ENCODE measurements around the gene CDH13.

Gene CDH13

DNA sequence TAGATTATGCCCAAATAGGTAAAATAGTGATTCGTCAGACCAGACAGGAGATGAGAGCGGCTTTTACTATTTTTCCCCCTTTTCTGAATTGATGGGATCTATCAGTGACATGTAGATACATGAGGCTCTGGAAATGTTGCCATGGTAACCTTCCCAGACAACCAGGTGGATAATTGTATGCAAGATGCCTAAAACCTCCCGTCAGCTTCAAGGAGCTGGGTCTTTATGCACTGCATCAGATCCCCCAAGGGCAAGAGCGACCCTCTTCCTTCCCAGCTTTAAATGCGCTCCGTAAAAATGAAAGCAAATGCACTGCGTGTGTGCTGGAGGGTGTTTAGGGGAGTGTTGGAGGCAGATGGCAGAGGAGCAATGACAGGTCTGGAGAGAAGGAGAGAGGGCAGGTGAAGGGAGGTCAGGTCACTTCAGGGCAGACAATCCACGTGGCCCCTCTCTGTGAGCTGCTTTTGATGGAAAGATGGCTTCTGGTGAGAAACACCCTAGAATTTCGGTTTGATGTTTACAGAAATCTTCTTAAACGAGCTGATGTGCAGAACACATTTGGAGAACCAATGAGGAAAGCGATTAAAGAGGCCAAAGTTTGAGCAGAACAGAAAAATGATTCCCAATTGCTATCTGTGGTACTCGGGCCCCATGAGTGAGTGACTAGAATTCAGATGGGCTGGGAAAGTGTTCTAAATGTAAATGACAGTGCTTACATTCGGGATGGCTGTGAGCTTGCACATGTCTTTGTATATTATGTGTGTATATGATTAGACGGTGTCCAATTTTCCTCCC, 719.3 kb downstream of the CDH13 start:
- no peak for DNase-seq (ENCODE audit: low read depth in 2 of 2)

DNA sequence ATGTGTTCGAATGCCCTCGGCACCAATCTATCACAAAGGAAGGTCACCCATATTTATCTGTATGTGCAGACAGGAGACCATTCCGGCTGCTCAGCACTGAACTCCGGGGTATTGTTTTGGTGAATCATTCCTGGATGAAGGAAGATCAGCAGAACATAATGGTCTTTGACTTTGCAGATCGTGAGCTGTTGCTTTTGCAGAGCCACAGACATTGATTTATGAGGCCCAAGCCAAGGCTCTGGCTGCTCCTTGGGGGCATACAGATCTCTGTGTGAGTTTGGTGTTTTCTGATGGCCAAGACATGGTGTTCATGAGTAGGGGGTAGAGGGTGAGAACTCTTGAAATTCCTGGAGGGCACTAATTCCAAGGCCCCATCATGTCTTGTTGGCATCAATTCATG, 722.2 kb downstream of the CDH13 start:
- no peak for DNase-seq (ENCODE audit: low read depth in 2 of 2)

DNA sequence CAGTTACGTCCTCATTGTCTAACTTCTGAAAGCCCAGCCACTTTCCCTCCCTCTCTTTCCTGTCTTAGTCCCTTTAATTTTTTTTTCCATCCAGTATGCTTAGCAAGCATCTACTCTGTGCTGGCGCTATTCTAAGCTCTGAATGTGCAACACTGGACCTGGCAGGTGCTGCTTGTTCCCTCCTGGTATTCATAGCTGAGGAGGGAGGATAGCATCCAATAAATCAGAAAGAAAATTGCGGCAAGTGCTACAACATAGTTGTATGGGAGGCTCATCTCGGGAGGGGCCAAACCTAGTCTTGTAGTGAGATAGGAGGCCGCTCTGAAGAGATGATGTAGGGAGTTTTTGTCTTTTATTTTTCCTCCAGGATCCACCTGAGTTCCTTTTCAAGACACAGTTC, 723.7 kb downstream of the CDH13 start:
- no peak for DNase-seq (ENCODE audit: low read depth in 2 of 2)

DNA sequence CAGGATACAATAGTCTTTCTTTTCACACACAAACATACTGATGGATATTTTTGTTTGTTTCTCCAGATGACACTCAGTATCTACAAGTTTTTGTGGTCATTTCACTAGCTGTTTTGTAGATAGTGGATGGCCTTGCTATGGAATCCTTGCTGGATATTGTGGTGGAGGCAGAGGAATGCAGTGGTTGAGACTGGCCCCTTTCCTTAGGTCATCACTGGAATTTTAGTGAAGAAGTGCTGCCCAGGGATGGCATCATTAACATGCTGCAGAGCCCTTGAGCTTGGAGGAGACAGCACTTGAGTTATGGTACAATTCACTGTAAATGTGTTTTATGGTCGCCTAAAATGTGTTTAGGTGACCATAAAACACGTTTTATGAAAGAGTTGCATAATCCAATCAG, 725.1 kb downstream of the CDH13 start:
- DNase-seq (ENCODE audit: low read depth in 2 of 2): no peak

DNA sequence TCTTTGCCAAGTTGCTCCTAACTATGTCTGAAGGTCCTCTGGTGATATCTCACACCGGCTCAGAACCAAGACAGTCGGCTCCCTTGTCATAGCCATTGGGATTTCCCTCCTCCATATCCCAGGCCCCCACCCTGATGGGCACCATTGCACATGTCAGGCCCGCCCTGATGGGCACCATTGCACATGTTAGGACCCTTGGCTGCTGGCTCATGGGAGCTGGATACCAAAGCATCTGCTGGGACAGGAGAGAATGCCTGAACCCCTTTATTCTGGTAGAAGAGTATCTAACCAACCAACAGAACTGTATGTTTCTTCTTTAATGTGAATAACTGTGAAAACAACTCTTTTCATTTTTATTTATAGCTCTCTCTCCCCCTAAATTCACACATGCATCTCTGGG, 726.5 kb downstream of the CDH13 start:
- DNase-seq (ENCODE audit: low read depth in 2 of 2): no peak

DNA sequence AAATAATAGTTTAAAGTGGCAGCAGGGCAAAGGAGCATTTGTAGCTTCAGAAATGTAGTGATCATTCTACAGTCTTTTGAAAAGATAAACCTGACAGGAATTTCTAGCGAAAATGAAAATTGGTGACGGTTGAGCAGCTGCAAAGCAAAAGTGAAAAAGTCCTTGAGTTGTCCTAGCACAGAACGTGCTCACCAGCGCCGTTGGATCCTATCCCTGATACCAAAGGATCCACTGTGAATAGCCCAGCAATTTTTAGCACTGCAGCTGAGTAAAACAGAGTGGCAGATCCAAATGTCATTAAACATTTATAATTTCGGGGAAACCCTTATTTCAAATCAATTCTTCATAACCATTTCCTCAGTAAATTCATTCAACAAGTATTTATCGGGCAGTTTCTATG, 727.2 kb downstream of the CDH13 start:
- DNase-seq (ENCODE audit: low read depth in 2 of 2): no peak

DNA sequence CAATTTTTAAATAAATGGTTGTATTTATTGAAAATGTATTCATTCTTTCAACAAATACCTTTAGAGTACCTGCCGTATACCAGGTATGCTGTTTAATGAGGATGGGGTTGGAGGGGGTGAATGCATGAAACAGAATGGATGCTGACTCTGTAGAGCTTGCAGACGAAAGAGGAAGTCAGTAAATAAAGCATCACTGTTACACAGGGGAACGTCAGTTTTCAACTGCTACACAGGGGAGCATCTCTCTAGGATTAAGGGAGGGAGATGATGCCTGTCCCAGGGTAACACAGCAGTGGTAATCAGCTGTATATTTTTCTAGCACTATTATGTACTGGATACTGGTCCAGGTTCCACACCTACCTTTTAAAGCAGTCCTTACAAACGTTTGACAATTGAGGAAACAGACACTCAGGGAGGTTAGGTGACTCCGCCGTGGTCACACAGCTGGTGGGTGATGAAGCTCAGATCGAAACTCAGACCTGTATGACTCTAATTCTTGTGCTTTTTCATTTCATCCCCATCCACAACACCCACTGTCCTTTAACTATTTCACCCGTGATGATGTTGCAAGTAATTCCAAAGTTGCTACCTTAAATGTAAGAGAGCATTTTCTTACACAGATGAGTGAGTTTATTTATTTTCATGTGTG, 728.9 kb downstream of the CDH13 start:
- no peak for DNase-seq (ENCODE audit: low read depth in 2 of 2)

DNA sequence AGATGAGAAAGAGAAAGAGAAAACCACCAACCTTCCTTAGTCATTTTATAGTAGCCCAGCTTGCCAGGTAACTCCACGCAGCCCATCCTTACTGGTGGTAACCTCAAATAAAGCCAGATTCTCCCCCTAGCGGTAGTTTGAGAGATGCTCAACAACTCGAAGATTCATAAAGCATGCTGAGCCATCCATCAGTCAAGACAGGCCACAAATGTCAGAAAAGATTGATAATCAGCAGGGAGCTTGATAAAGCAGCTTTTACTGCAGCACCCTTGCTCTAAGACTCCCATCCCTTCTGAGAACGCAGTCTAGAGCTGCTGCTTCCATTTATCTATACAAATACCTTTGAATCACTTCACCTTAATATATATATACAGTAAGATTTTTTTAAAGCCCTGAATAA, 729.5 kb downstream of the CDH13 start:
- DNase-seq (ENCODE audit: low read depth in 2 of 2): peak in 1 of 2 experiments; percentile 29

DNA sequence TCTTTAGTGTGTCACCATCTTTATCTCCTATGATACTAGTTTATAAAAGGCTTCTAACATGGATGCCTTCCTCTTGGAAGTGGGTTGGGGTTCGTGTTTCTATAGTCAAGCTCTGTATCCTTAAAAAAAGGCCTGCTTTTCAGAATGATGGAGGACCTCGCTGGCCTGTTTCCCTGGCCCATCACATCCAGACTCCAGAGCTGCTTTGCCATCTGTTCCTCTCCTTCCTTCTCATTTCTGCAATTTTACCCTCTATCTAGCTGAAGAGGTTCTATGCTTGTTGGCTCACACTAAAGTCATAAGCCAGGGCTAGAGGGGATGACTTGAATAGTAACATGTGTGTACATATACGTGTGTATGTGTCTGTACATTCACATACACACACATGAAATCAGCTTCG, 730.2 kb downstream of the CDH13 start:
- no peak for DNase-seq (ENCODE audit: low read depth in 2 of 2)

DNA sequence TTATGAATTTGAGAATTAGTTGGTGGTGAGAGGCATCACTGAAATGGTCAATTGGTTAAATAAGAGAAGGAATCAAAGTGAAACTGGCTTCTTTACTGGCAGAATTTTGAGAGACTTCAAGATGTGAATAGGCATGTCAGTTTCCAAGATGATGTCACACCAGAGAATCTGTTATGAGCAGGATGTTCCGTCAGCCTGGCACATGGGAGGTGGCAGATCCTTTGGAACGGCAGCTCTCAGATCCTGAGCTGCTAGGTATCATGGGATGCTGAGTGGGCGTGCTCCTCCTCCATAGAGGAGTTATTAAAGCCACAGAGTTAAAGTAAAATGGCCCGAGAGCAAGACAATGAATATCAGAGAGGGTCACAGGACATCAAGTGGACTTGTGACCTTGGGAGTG, 736.8 kb downstream of the CDH13 start:
- no peak for DNase-seq (ENCODE audit: low read depth in 2 of 2)

DNA sequence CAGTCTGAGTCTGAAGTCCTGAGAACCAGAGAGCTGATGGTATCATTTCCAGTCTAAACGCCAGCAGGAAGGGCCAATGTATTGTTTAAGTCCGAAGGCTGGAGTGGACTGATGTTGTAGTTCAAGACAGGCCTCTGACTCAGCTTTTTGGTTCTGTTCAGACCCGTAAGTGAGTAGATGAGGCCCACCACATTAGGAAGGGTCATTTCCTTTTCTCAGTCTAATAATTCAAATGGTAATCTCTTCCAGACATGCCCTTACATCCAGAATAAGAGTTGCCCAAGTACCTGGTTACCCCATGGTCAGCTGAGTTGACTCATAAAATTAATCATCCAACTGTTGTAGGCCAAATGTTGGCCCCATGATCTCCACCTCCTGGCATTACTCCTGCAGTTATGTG, 738.4 kb downstream of the CDH13 start:
- no peak for DNase-seq (ENCODE audit: low read depth in 2 of 2)

DNA sequence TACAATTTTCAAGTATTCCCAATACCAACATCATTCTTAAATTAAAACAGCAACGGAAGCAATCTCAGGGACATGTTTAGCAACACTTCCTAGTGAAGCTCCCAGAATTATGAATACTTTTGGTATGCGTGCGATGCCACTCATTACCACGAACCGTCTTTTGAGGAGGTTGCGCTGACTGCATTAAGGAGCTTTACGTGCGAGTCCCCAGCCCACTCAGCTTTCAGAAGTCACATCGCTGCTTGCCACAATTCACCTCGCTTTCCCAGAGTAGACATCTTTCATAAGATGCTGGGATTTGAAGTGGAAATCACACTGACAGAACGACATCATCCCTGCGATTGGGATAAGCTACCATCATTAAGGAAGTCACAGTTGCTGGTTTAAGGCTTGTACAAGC, 739.5 kb downstream of the CDH13 start:
- peak in 1 of 2 experiments; percentile 3 for DNase-seq (ENCODE audit: low read depth in 2 of 2)

DNA sequence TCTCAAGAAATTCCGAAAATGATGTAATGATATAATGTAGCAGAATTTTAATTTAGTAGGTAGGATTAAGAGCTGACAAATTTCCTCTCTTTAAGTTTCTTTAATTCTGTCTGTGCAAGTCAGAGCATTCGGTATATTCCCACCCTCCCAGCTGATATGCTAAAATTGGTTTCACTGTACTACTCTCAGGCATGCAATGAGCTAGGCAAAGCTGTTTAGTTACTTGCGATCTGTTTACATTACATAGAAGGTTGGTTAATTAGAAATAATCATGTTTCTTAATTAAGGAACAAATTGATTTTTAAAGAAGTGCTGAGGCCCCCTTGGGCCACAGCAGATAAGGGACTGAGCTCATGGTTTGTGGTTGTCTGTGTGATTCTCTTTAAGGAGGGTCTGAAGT, 748.2 kb downstream of the CDH13 start:
- no peak for DNase-seq (ENCODE audit: low read depth in 2 of 2)

DNA sequence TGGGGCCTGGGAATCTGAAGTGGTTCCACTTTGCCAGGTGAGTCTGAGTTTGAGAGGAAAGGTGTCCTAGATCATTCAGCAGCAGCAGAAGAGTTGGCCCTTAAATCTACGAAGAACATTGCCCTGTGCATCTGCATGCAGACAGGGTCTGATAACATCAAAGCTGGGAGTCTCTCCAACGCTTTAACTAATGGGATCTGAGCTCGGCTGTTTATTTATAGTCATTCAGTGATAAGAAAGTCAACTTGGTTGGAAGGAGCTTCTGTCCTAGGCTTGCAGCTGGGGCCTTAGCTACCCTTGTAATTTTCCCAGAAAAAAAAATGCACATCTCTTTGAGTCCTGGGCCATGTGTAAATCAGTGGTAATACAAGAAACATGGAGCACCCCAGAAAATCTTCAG, 763.0 kb downstream of the CDH13 start:
- DNase-seq (ENCODE audit: low read depth in 2 of 2): no peak

DNA sequence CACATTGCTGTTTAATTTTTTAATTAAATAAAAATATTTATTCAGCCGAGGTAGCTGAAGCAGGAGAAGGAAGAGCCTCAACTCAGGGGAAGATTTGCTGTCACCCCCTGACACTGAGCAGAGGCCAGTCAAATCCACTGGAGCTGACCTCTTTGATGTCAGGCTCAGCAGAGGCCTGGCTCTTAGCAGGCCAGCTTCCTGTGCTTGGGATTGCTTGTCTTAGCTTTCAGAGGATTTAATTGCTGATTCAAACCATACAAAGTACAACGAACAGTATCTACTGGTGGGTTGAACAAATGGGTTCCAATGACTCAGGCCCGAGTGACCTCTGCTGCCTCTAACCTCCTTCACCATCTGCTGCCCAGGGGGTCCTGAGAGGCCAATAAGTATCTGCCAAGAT, 764.0 kb downstream of the CDH13 start:
- DNase-seq (ENCODE audit: low read depth in 2 of 2): no peak

DNA sequence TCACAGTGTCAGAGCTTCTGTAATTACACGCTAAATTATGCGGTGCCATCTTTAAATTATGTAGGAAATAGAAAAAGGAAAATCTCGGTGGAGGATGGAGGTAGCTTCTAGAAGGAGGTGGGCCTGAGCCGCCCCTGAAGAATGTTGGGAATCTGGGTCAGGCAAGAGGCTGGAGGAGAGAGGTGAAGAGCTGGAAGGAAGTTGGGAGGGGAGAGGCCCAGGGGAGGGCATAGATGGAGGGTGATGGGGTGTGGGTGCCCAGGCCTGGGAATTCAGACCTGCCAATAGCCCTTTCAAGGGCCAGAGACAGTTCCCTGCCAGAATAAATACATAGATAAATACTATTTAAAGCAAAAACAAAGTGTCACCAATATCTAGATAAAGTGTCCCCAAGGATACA, 766.0 kb downstream of the CDH13 start:
- DNase-seq (ENCODE audit: low read depth in 2 of 2): no peak

DNA sequence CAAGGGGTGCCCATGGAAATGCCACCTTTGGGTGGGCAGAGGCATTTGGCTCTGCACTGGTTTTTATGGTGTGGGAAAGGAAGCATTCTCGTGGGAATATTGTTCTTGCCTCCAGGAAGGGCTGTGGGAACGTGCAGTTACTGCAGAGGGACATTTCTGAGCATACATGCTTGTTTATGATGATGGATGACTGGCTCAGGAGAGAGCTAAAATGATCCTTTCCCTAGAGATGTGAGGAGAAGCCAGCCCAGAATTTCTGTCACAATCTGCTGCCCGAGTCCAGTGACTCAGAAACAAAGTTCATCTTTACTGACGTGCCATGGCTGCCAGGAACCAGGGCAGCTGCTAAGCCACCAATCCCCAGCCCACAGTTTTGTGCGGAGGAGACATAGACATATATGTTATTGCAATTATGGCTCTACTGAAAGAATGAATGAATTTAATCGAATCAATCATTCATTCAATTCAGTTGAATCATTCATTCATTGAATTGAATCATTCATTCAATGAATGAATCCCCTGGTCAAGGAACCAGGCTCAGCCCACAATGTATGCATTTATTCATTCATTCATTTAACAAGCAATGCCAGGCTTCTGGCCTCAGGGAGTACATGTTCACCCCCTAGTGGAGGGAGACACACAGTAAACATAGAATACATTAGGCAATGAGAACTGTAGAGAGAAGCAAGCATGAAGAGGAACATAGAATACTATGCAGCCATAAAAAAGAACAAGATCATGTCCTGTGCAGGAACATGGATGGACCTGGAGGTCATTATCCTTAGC, 766.6 kb downstream of the CDH13 start:
- no peak for DNase-seq (ENCODE audit: low read depth in 2 of 2)

DNA sequence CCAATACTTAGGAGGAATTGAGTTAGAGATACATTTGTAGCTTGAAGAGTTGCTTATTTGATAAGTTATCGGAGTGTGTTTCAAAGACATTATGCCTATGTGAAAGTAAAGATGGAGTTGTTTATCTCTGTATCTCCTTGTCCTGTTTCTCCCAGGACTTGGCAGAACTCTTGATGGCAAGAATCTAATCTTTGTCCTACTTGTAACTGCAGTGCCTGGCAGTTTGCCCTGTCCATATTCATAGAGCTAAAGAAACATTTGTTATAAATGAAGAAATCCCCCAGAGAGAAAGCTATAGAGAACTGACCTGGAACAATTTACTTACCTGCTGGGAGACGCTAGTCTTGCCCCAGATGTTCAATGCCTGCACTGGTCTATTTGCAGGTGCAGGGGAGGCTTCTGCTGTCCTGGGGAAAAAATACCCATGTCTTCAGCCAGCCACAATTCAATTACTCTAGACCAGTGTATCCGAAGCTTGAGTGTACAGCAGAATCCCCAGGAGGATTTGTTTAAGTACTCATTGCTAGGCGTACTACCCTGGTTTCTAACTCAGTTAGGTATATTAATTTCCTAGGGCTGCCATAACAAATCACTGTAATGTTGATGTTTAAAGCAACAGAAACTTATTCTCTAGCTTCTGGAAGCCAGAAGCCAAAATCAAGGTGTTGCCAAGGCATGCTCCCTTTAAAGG, 771.0 kb downstream of the CDH13 start:
- DNase-seq (ENCODE audit: low read depth in 2 of 2): no peak

DNA sequence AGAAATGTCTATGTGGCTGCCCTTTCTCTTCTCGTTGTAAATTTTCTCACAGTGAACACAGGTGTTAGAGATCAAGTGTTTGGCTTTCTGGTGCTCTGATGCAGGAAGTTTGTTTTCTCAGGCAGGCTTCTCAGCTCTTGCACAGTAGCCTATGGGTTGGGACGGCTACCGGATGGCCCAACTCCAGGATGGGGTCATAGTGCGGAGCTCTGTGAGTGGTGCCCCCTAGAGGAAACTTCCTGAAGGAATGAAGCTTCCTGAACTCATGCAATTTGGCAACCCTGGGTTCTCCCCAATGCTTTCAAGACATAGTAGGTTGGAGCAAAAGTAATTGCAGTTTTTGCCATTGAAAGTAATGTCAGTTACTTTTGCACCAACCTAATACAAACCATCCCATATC, 773.5 kb downstream of the CDH13 start:
- DNase-seq (ENCODE audit: low read depth in 2 of 2): no peak

DNA sequence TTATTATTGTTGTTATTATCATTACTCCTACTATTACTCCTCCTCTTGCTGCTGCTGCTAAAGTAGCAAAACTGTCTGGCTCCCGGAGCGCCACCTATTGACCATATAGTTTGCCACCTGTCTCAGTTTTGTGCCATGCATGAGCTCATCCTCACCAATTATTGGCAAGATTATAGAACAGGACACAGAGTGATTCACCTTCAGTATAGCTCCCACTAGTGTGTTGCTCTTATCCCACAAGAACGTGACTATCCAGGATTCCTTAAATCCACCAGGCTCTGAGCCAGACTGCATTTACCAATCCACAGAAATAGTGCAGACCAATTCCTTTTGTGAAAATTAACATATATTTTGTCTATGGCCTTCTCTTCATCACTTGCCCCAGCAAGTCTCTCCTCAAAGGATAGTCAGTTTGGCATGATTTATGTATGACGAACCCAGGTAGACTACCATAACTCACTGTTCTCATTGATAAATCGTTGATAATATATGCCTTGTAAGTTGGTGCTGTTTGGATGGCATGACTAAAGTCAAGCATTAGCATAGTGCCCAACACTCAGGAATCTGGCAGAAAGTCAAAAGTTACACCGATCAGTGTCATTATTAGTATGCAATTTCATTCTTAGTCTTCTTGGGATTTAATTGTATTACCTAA, 775.5 kb downstream of the CDH13 start:
- DNase-seq (ENCODE audit: low read depth in 2 of 2): peak; percentile 22 to 23

DNA sequence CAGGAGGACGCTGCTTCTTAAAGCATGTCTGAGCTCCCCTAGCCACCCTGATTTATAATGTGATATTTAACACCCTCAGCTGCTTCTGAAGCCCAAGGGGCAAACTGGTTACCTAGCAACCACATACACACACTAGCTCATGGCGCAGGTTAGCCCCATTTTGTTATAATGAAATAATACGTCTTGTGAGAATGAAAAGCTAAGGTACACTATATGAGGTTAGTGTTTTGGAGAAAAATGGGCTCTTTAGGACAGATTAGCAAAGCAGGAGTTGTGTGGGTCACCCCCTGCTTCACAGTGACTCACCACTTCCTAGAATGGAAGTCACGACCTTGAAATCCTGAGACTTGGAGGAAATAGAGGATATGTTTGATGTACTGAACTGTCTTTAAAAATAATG, 776.2 kb downstream of the CDH13 start:
- DNase-seq (ENCODE audit: low read depth in 2 of 2): peak in 1 of 2 experiments; percentile 20

DNA sequence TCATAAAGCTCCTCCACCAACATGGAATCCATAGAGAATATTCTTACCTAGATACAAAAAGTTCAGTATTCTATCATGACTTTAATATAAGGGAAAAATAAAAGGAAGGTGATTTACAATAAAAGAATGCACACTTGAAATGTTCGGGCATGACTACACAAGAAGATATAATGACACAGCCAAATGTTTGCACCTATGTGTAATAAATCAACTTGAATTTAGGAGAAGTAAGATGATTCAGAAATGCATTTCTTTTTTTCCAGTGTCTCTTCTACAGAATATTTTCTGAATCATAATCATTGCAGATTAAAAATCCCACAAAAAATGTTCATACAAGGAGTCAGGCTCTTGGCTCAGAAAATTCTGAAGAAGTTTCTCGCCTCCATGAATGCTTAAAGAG, 777.0 kb downstream of the CDH13 start:
- DNase-seq (ENCODE audit: low read depth in 2 of 2): peak; percentile 66 to 75

Data from fibroblast of skin of left quadriceps (primary cell).